Measurements from ENCODE around the gene KIF26A. TPM values are rescaled to one million over a fixed set of nuclear protein-coding genes. Genes with fewer than 3 reads are reported as not detected.

KIF26A gene
- total and polyA plus RNA-seq, 2 experiments from 2014 or later, result 5.6 to 103 TPM

GRCh38 chr14:104144453-104144790 is 6.0 kb downstream of the KIF26A start:
- no peaks in the 10 kb centered on the region for H3F3A ChIP-seq (replicated peaks; ENCODE audit: low read depth)
- H3K4me3 Mint-ChIP-seq, result no peak overlapping the region
- DNase-seq (ENCODE audit: low spot score) (no peak), ATAC-seq (no peak)
- H3K4me3 ChIP-seq, result no peak overlapping the region
- no peaks in the 10 kb centered on the region for H3K9me3 Mint-ChIP-seq
- no peaks in the 10 kb centered on the region for H3K9me2 ChIP-seq (ENCODE audit: insufficient read depth)
- H3K27me3 ChIP-seq (ENCODE audit: insufficient read depth), result no peaks in the 10 kb centered on the region
- no peaks in the 10 kb centered on the region for H3K36me3 ChIP-seq (ENCODE audit: insufficient read depth)
- H3K4me2 ChIP-seq, result no peak overlapping the region
- H3K4me1 Mint-ChIP-seq, result peaks cover 43% of the 10 kb centered on the region
- H3K36me3 Mint-ChIP-seq (ENCODE audit: low read depth), result no peaks in the 10 kb centered on the region; the same call in 2 of the 3 replicates
- peaks cover 14% of the 10 kb centered on the region for H3K27me3 Mint-ChIP-seq (ENCODE audit: insufficient read depth, low read depth, poor library complexity)
- peaks cover 92% of the 10 kb centered on the region for H3K79me2 ChIP-seq (replicated peaks; ENCODE audit: insufficient read depth)
- no peak overlapping the region for H3K27ac Mint-ChIP-seq
- H2AFZ ChIP-seq, result no peak overlapping the region
- peaks cover 4% of the 10 kb centered on the region for H4K20me1 ChIP-seq (replicated peaks; ENCODE audit: insufficient read depth)
- no peak overlapping the region for H3K27ac ChIP-seq (ENCODE audit: low read depth)
- TF ChIP-seq EZH2phosphoT487 (IDR thresholded peaks at IDR 0.05; ENCODE audit: unreplicated experiment) (no peak), POLR2AphosphoS5 (IDR thresholded peaks at IDR 0.05; ENCODE audit: low read depth) (no peak), ZNF462 (CRISPR knock-in tag; IDR thresholded peaks at IDR 0.05) (no peak)
- peaks cover 23% of the 10 kb centered on the region for H3K4me1 ChIP-seq (ENCODE audit: insufficient read depth)

GRCh38 chr14:104144911-104145825 is 6.8 kb downstream of the KIF26A start:
- H3K4me2 ChIP-seq, result no peak overlapping the region
- H3K9me2 ChIP-seq (ENCODE audit: insufficient read depth), result no peaks in the 10 kb centered on the region
- H3K36me3 Mint-ChIP-seq (ENCODE audit: low read depth), result no peaks in the 10 kb centered on the region; the same call in 2 of the 3 replicates
- peaks cover 4% of the 10 kb centered on the region for H4K20me1 ChIP-seq (replicated peaks; ENCODE audit: insufficient read depth)
- H3K27ac Mint-ChIP-seq, result no peak overlapping the region
- H3K4me1 Mint-ChIP-seq, result peaks cover 40% of the 10 kb centered on the region
- peaks cover 14% of the 10 kb centered on the region for H3K27me3 Mint-ChIP-seq (ENCODE audit: insufficient read depth, low read depth, poor library complexity)
- H2AFZ ChIP-seq, result no peak overlapping the region
- no peaks in the 10 kb centered on the region for H3K9me3 Mint-ChIP-seq
- H3K36me3 ChIP-seq (ENCODE audit: insufficient read depth), result no peaks in the 10 kb centered on the region
- no peak overlapping the region for H3K4me3 Mint-ChIP-seq
- ATAC-seq (no peak), DNase-seq (ENCODE audit: low spot score) (no peak)
- peaks cover 19% of the 10 kb centered on the region for H3K4me1 ChIP-seq (ENCODE audit: insufficient read depth)
- H3F3A ChIP-seq (replicated peaks; ENCODE audit: low read depth), result 0 out of 2 replicates have a peak, but pooled peaks cover under 1% of the 10 kb centered on the region
- H3K4me3 ChIP-seq, result no peak overlapping the region
- H3K27ac ChIP-seq (ENCODE audit: low read depth), result no peak overlapping the region
- H3K79me2 ChIP-seq (replicated peaks; ENCODE audit: insufficient read depth), result peaks cover 85% of the 10 kb centered on the region
- no peaks in the 10 kb centered on the region for H3K27me3 ChIP-seq (ENCODE audit: insufficient read depth)
- TF ChIP-seq JUNB (IDR thresholded peaks at IDR 0.05; ENCODE audit: unreplicated experiment) (no peak), CREB1 (CRISPR knock-in tag; IDR thresholded peaks at IDR 0.05; ENCODE audit: low read depth) (no peak), ZNF114 (CRISPR knock-in tag; IDR thresholded peaks at IDR 0.05) (no peak), EZH2phosphoT487 (IDR thresholded peaks at IDR 0.05; ENCODE audit: unreplicated experiment) (no peak), EZH2 (IDR thresholded peaks at IDR 0.05; ENCODE audit: low read depth, unreplicated experiment) (no peak), REST (IDR thresholded peaks at IDR 0.05; ENCODE audit: unreplicated experiment) (no peak), CTCF (conservative IDR thresholded peaks at IDR 0.05; ENCODE audit: low read depth in 2 of 2) (no peak)
